Coronary artery (tissue), 2 donors: ENCODE measurements around the gene FBXL17.

Source experiments
- DNase-seq: peaks from one replicate; pipeline ENCODE4 v3.0.0-alpha.2; 2017; ENCODE audit warnings: low spot score
- H3K27ac ChIP-seq, 2 donors: fragments of 200-600 bp; sonication (generic); one replicate each; pipeline ENCODE4 v1.5.1; 2016 to 2019
- H3K4me3 ChIP-seq: fragments of 200-600 bp; sonication (generic); 2 replicates; pipeline ENCODE4 v1.5.1; 2016; ENCODE audit warnings: mild to moderate bottlenecking, moderate library complexity
- TF ChIP-seq, protein P1 (sequence below): fragments of 200-600 bp; sonication (generic); IDR thresholded peaks from one replicate; pipeline ENCODE4 v1.5.1; 2019; ENCODE audit warnings: antibody characterized with exemption

Gene FBXL17

GRCh38 chr5:107966201-107966600 lies 415.7 kb downstream of the FBXL17 start:
- H3K4me3 ChIP-seq = no peak overlapping the region
- DNase-seq = no peak
- H3K27ac ChIP-seq = no peak overlapping the region
- TF ChIP-seq, protein P1, sequence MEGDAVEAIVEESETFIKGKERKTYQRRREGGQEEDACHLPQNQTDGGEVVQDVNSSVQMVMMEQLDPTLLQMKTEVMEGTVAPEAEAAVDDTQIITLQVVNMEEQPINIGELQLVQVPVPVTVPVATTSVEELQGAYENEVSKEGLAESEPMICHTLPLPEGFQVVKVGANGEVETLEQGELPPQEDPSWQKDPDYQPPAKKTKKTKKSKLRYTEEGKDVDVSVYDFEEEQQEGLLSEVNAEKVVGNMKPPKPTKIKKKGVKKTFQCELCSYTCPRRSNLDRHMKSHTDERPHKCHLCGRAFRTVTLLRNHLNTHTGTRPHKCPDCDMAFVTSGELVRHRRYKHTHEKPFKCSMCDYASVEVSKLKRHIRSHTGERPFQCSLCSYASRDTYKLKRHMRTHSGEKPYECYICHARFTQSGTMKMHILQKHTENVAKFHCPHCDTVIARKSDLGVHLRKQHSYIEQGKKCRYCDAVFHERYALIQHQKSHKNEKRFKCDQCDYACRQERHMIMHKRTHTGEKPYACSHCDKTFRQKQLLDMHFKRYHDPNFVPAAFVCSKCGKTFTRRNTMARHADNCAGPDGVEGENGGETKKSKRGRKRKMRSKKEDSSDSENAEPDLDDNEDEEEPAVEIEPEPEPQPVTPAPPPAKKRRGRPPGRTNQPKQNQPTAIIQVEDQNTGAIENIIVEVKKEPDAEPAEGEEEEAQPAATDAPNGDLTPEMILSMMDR = no peak

- no peak overlapping the region for H3K27ac ChIP-seq
- TF ChIP-seq, protein P1 = no peak
- no peak for DNase-seq
- H3K4me3 ChIP-seq = no peak overlapping the region
Observed at GRCh38 chr5:107964722-107965121, 417.2 kb downstream of the FBXL17 start.

DNA sequence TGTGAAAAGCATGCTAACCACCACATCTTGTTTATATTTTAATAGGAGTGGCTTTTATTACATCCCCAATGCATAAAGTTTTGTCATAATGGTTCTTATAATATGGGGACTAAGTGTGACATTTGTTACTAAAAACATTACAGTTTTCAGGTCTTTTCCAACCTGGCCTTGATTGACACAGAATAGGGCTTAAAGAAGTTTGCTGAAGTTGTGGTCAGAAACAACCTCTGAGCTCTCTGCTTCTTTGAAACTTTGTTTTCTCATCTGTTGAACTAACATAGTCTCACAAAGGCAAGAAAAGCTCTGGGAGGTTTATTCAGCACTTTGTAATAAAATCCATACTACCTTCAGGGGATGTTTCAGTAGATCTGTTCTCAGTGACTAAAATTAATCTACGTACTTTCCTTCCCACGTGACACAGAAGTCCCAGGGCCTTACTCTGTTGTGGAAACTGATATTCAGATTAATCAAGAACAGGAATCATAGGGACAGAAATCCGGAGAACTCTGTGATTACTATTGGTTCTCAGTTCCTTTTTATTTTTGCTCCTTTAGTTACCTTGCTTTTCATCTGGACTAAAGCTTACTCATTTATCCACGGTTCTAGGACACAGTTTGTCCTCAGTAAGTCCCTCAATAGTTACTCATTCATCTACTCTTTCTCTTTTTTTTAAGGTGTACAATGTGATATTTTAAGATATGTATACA lies 422.2 kb downstream of the FBXL17 start:
- no peak overlapping the region for H3K27ac ChIP-seq
- H3K4me3 ChIP-seq = no peak overlapping the region
- no peak for DNase-seq
- TF ChIP-seq, protein P1 = no peak

DNA sequence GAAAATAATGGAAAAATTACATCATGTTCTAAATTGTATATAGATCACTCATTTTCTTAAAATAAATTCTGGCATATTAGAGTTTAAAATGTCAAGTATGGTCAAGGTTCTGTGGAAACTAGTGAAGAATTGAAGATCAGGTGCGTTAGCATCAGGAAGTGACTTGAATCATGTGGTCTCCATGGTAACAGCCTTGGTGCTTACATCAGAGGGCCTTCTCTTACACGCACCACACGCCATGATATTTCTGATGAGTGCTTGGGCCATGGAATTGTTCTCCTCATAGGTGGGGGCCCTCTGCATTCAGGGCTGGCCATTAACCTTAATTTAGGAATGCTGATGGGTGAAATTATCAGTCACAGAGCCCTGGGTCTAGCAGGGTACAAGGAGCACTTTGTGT lies 423.0 kb downstream of the FBXL17 start:
- TF ChIP-seq, protein P1 = no peak
- Histone ChIP-seq H3K27ac (no peak overlapping the region), H3K4me3 (no peak overlapping the region)
- DNase-seq = no peak

GRCh38 chr5:107958432-107958831 lies 423.5 kb downstream of the FBXL17 start:
- TF ChIP-seq, protein P1 = no peak
- no peak overlapping the region for H3K27ac ChIP-seq
- DNase-seq = no peak
- no peak overlapping the region for H3K4me3 ChIP-seq

- H3K27ac ChIP-seq = no peak overlapping the region
- TF ChIP-seq, protein P1 = no peak
- DNase-seq = no peak
- no peak overlapping the region for H3K4me3 ChIP-seq
Observed at GRCh38 chr5:107957051-107957450, 424.8 kb downstream of the FBXL17 start.

DNA sequence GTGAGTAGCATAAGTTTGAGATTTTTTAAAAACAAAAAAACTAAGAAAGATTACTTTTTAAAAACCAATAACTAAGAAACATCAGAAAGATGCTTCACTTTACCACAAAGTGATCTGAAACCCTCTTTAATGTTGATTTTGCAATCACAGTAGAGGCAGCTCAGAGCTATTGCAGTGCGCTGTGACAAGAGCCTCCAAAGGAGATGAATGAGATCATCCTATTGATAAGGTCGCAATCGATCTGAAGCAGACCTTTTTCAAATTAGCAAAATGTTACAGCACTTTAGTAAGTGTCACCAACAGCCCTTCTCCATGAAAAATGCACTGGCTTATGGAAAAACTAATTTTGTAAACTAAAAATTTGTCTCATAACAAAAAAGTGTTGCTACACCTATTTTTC lies 426.6 kb downstream of the FBXL17 start:
- Histone ChIP-seq H3K4me3 (no peak overlapping the region), H3K27ac (no peak overlapping the region)
- TF ChIP-seq, protein P1 = no peak

More for the DNA sequence above, 426.6 kb downstream of the FBXL17 start:
- DNase-seq = no peak
